ENCODE measurements around the gene SNX19.
A peak's percentile ranks its signal among the peaks of the same experiment; 100 is the strongest.

Gene SNX19

GRCh38 chr11:130890039-130890745 is 26.1 kb downstream of the SNX19 start:
- Histone ChIP-seq H3K4me1 (ENCODE audit: control insufficient read depth, insufficient read depth, low read length) (peaks cover 16% of the 10 kb centered on the region), H3K27ac (ENCODE audit: low read length) (no peak overlapping the region), H3K27me3 (ENCODE audit: control insufficient read depth in 1 of 2, insufficient read depth in 2 of 2, low read length in 2 of 2) (no peaks in the 10 kb centered on the region), H3K36me3 (ENCODE audit: control insufficient read depth in 2 of 2, insufficient read depth in 2 of 2, low read length in 2 of 2) (peaks cover 25% of the 10 kb centered on the region in 2 donors), H3K9ac (ENCODE audit: low read length in 2 of 2) (no peak overlapping the region), H3K9me3 (ENCODE audit: control insufficient read depth in 2 of 2, low read length in 2 of 2) (no peaks in the 10 kb centered on the region), H3K4me3 (ENCODE audit: low read length in 2 of 2) (no peak overlapping the region)

GRCh38 chr11:130888790-130889189 is 27.5 kb downstream of the SNX19 start:
- H3K4me3 ChIP-seq (ENCODE audit: low read length in 2 of 2), result no peak overlapping the region
- no peak overlapping the region for H3K9ac ChIP-seq (ENCODE audit: low read length in 2 of 2)
- no peaks in the 10 kb centered on the region for H3K9me3 ChIP-seq (ENCODE audit: control insufficient read depth in 2 of 2, low read length in 2 of 2)
- H3K36me3 ChIP-seq (ENCODE audit: control insufficient read depth in 2 of 2, insufficient read depth in 2 of 2, low read length in 2 of 2), result peaks cover 21 to 25% of the 10 kb centered on the region in 2 donors
- no peak overlapping the region for H3K27ac ChIP-seq (ENCODE audit: low read length)
- no peaks in the 10 kb centered on the region for H3K27me3 ChIP-seq (ENCODE audit: control insufficient read depth in 1 of 2, insufficient read depth in 2 of 2, low read length in 2 of 2)
- peaks cover 3% of the 10 kb centered on the region for H3K4me1 ChIP-seq (ENCODE audit: control insufficient read depth, insufficient read depth, low read length)

DNA sequence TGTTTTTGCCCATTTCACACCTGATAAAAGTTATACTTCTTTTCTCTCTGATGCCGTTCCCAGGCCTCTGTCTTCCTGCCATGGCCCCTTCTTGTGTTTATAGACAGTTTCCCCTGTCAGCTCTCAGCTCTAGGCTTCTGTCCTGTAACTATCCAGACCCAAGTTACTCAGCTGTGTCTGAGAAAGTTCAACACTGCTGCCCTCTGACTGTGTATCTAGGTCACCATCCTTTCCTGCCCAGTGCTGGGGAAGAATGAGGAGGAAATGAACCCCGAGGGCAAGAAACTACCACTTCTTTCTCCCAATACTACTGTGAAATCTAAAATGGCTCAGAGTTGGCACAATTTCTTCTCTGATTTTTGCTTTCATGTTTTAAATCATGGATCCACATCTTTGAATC is 29.6 kb downstream of the SNX19 start:
- H3K9ac ChIP-seq (ENCODE audit: low read length in 2 of 2), result no peak overlapping the region
- peaks cover 24 to 30% of the 10 kb centered on the region in 2 donors for H3K36me3 ChIP-seq (ENCODE audit: control insufficient read depth in 2 of 2, insufficient read depth in 2 of 2, low read length in 2 of 2)
- no peak overlapping the region for H3K27ac ChIP-seq (ENCODE audit: low read length)
- peak overlapping the region in 1 of 2 donors; percentile 17 for H3K4me3 ChIP-seq (ENCODE audit: low read length in 2 of 2)
- peaks cover 7% of the 10 kb centered on the region for H3K4me1 ChIP-seq (ENCODE audit: control insufficient read depth, insufficient read depth, low read length)
- H3K9me3 ChIP-seq (ENCODE audit: control insufficient read depth in 2 of 2, low read length in 2 of 2), result no peaks in the 10 kb centered on the region
- no peaks in the 10 kb centered on the region for H3K27me3 ChIP-seq (ENCODE audit: control insufficient read depth in 1 of 2, insufficient read depth in 2 of 2, low read length in 2 of 2)

- Histone ChIP-seq H3K4me3 (ENCODE audit: low read length in 2 of 2) (no peak overlapping the region), H3K27me3 (ENCODE audit: control insufficient read depth in 1 of 2, insufficient read depth in 2 of 2, low read length in 2 of 2) (no peaks in the 10 kb centered on the region), H3K9ac (ENCODE audit: low read length in 2 of 2) (no peak overlapping the region), H3K27ac (ENCODE audit: low read length) (no peak overlapping the region), H3K36me3 (ENCODE audit: control insufficient read depth in 2 of 2, insufficient read depth in 2 of 2, low read length in 2 of 2) (peaks cover 65% of the 10 kb centered on the region in 2 donors), H3K4me1 (ENCODE audit: control insufficient read depth, insufficient read depth, low read length) (peaks cover 7% of the 10 kb centered on the region), H3K9me3 (ENCODE audit: control insufficient read depth in 2 of 2, low read length in 2 of 2) (no peaks in the 10 kb centered on the region)
Observed at GRCh38 chr11:130882138-130882551, 34.1 kb downstream of the SNX19 start.

DNA sequence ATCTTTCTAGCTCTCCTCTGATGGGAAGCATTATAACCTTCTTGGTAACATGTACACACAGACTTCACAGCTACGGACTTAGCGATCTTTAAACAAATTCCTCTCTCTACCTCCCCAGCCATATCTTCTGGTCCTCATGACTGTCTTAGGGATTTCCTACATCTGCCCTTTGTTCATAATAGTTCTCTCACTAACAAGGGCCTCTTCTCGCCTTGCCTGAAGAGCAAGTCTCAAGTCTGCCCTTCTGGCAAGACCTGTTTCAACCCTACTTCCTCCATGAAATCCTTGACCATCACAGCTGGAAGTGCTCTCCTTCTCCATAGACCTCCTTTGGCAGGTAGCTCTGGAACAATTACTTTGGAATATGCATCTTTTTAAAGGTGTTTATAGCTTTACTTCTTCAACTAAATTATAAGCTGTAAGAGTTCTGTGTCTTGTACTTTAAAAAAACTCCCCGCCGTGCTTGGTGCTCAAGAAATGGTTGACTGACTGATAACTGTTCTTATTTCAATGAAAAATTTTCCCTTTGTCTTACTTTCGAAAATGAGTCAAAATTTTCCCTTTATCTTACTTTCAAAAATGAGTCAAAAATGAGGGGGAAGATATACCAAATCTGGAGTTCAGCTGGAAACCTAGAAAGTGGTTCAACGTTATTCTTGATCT is 34.7 kb downstream of the SNX19 start:
- Histone ChIP-seq H3K36me3 (ENCODE audit: control insufficient read depth in 2 of 2, insufficient read depth in 2 of 2, low read length in 2 of 2) (peaks cover 68 to 69% of the 10 kb centered on the region in 2 donors), H3K27ac (ENCODE audit: low read length) (no peak overlapping the region), H3K4me1 (ENCODE audit: control insufficient read depth, insufficient read depth, low read length) (peaks cover 10% of the 10 kb centered on the region), H3K27me3 (ENCODE audit: control insufficient read depth in 1 of 2, insufficient read depth in 2 of 2, low read length in 2 of 2) (no peaks in the 10 kb centered on the region), H3K9me3 (ENCODE audit: control insufficient read depth in 2 of 2, low read length in 2 of 2) (no peaks in the 10 kb centered on the region), H3K4me3 (ENCODE audit: low read length in 2 of 2) (no peak overlapping the region), H3K9ac (ENCODE audit: low read length in 2 of 2) (no peak overlapping the region)

GRCh38 chr11:130879836-130880235 is 36.4 kb downstream of the SNX19 start:
- Histone ChIP-seq H3K4me3 (ENCODE audit: low read length in 2 of 2) (no peak overlapping the region), H3K9me3 (ENCODE audit: control insufficient read depth in 2 of 2, low read length in 2 of 2) (no peaks in the 10 kb centered on the region), H3K27ac (ENCODE audit: low read length) (no peak overlapping the region), H3K36me3 (ENCODE audit: control insufficient read depth in 2 of 2, insufficient read depth in 2 of 2, low read length in 2 of 2) (peaks cover 71 to 72% of the 10 kb centered on the region in 2 donors), H3K4me1 (ENCODE audit: control insufficient read depth, insufficient read depth, low read length) (peaks cover 10% of the 10 kb centered on the region), H3K9ac (ENCODE audit: low read length in 2 of 2) (no peak overlapping the region), H3K27me3 (ENCODE audit: control insufficient read depth in 1 of 2, insufficient read depth in 2 of 2, low read length in 2 of 2) (no peaks in the 10 kb centered on the region)

DNA sequence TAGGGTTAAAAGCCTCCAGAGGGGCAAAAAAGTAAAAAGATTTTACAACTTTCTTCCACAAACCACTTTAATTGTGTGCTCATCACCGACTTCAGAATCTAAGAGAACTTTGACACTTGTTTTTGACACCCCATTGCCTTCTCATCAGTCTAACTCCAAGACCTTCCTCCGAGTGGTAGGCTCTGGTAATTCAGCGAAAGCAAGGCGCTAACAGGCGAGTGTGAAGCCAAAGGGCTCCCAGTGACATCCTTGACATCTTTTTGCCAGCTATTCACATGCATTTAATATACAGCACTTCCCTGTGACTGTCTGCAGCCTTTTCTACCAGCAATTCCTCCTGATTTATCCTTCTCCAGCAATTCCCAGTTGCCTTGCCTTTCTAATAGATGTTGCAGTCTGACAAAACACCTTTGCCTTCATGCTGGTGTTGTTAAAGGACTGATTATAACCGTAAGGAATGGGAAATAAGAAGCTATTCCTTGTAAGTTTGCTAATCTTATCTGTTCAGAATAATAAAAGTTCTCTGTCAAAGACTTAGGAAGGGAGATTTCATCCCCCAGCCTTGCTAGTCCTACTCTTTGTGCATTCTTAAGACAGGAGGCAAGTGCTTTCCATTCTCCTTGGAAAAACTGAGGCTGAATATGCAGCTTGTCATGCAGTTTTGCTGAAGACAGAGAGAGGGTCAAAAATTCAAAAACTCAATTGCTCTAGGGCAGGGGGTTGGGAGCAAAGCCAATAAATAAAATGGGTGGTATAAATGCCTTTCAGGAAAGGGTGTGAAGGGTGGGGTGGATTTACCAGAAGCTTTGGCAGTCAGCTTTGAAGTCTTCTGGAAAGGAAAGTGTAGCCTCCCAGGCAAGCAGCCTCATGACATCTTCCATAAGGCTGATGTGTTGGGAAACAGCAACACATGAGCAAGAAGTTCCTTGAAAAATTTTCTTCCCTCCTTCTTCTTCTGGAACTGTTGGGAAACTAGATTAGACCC is 39.1 kb downstream of the SNX19 start:
- Histone ChIP-seq H3K4me1 (ENCODE audit: control insufficient read depth, insufficient read depth, low read length) (peaks cover 7% of the 10 kb centered on the region), H3K9ac (ENCODE audit: low read length in 2 of 2) (no peak overlapping the region), H3K27me3 (ENCODE audit: control insufficient read depth in 1 of 2, insufficient read depth in 2 of 2, low read length in 2 of 2) (no peaks in the 10 kb centered on the region), H3K36me3 (ENCODE audit: control insufficient read depth in 2 of 2, insufficient read depth in 2 of 2, low read length in 2 of 2) (peaks cover 58 to 61% of the 10 kb centered on the region in 2 donors), H3K9me3 (ENCODE audit: control insufficient read depth in 2 of 2, low read length in 2 of 2) (no peaks in the 10 kb centered on the region), H3K4me3 (ENCODE audit: low read length in 2 of 2) (no peak overlapping the region), H3K27ac (ENCODE audit: low read length) (peak overlapping the region; percentile 64)

DNA sequence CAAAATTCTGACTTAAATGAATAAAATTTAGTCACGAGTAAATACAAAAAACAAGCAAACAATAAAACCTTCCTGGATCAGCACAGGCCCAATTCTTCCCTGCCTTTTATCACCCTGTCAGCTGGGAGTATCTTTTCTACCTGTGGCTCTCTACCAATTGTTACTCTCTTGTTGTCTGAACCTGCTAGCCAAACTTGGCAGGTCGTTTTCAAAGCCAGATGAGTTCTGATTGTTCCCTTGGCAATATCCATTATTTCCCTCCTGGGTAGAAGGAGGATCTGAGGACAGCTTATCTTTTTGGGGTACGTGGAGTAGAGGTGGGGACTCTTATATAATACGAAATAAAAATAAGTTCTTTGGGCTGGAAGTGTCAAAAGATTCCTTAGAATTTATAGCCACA is 40.2 kb downstream of the SNX19 start:
- no peak overlapping the region for H3K27ac ChIP-seq (ENCODE audit: low read length)

DNA sequence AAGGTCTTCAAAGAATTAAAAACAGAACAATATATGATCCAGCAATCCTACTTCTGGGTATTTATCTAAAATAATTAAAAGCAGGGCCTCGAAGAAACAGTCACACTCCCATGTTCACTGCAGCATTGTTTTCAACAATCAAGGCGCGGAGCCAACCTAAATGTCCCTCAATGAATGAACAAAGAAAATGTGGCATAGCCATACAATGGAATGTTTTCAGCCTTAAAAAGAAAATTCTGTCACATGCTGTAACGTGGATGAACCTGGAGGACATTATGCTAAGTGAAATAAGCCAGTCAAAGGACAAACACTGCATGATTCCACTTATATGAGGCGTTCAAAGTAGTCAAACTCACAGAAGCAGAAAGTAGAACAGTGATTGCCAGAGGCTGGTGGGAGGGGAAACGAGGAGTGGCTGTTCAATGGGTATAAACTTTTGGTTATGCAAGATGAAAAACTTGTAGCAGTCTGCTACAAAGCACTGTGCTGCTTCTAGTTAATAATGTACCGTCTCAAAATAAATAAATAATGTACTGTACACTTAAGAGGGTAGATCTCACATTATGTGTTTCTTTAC is 41.2 kb downstream of the SNX19 start:
- Histone ChIP-seq H3K36me3 (ENCODE audit: control insufficient read depth in 2 of 2, insufficient read depth in 2 of 2, low read length in 2 of 2) (peaks cover 40 to 48% of the 10 kb centered on the region in 2 donors), H3K4me1 (ENCODE audit: control insufficient read depth, insufficient read depth, low read length) (peaks cover 11% of the 10 kb centered on the region), H3K9me3 (ENCODE audit: control insufficient read depth in 2 of 2, low read length in 2 of 2) (no peaks in the 10 kb centered on the region), H3K9ac (ENCODE audit: low read length in 2 of 2) (no peak overlapping the region), H3K27ac (ENCODE audit: low read length) (no peak overlapping the region), H3K4me3 (ENCODE audit: low read length in 2 of 2) (no peak overlapping the region), H3K27me3 (ENCODE audit: control insufficient read depth in 1 of 2, insufficient read depth in 2 of 2, low read length in 2 of 2) (no peaks in the 10 kb centered on the region)

More for the DNA sequence above, 40.2 kb downstream of the SNX19 start:
- no peaks in the 10 kb centered on the region for H3K9me3 ChIP-seq (ENCODE audit: control insufficient read depth in 2 of 2, low read length in 2 of 2)
- H3K4me1 ChIP-seq (ENCODE audit: control insufficient read depth, insufficient read depth, low read length), result peaks cover 11% of the 10 kb centered on the region
- peaks cover 50 to 53% of the 10 kb centered on the region in 2 donors for H3K36me3 ChIP-seq (ENCODE audit: control insufficient read depth in 2 of 2, insufficient read depth in 2 of 2, low read length in 2 of 2)
- H3K9ac ChIP-seq (ENCODE audit: low read length in 2 of 2), result no peak overlapping the region
- H3K4me3 ChIP-seq (ENCODE audit: low read length in 2 of 2), result no peak overlapping the region
- no peaks in the 10 kb centered on the region for H3K27me3 ChIP-seq (ENCODE audit: control insufficient read depth in 1 of 2, insufficient read depth in 2 of 2, low read length in 2 of 2)

GRCh38 chr11:130874396-130874795 is 41.9 kb downstream of the SNX19 start:
- no peak overlapping the region for H3K9ac ChIP-seq (ENCODE audit: low read length in 2 of 2)
- no peaks in the 10 kb centered on the region for H3K9me3 ChIP-seq (ENCODE audit: control insufficient read depth in 2 of 2, low read length in 2 of 2)
- H3K36me3 ChIP-seq (ENCODE audit: control insufficient read depth in 2 of 2, insufficient read depth in 2 of 2, low read length in 2 of 2), result peaks cover 35 to 43% of the 10 kb centered on the region in 2 donors
- H3K27me3 ChIP-seq (ENCODE audit: control insufficient read depth in 1 of 2, insufficient read depth in 2 of 2, low read length in 2 of 2), result no peaks in the 10 kb centered on the region
- peaks cover 11% of the 10 kb centered on the region for H3K4me1 ChIP-seq (ENCODE audit: control insufficient read depth, insufficient read depth, low read length)
- no peak overlapping the region for H3K4me3 ChIP-seq (ENCODE audit: low read length in 2 of 2)
- no peak overlapping the region for H3K27ac ChIP-seq (ENCODE audit: low read length)

All from stomach smooth muscle (tissue), 2 donors.